Glutamatergic neuron (in vitro differentiated cells): ENCODE measurements around the gene SMIM32. TPM values are rescaled to one million over a fixed set of nuclear protein-coding genes. Genes with fewer than 3 reads are reported as not detected.

ENCODE experiments used
- DNase-seq: peaks from one replicate; pipeline ENCODE4 v3.0.0; 2022
- H3K27ac Mint-ChIP-seq: one replicate; pipeline ENCODE4 v1.8.0; 2020; ENCODE audit warnings: mild to moderate bottlenecking, mixed read lengths, inconsistent platforms; ENCODE audit not compliant: unreplicated experiment
- H3K27me3 Mint-ChIP-seq: one replicate; pipeline ENCODE4 v1.8.0; 2020; ENCODE audit warnings: mild to moderate bottlenecking, moderate library complexity, mixed read lengths, inconsistent platforms; ENCODE audit not compliant: unreplicated experiment
- H3K36me3 Mint-ChIP-seq: one replicate; pipeline ENCODE4 v1.8.0; 2020; ENCODE audit warnings: mild to moderate bottlenecking, mixed read lengths, inconsistent platforms; ENCODE audit not compliant: unreplicated experiment
- H3K4me1 Mint-ChIP-seq: one replicate; pipeline ENCODE4 v1.8.0; 2020; ENCODE audit warnings: mild to moderate bottlenecking, low read depth, mixed read lengths, inconsistent platforms; ENCODE audit not compliant: unreplicated experiment
- H3K4me3 Mint-ChIP-seq: one replicate; pipeline ENCODE4 v1.8.0; 2020; ENCODE audit warnings: mild to moderate bottlenecking, mixed read lengths, inconsistent platforms; ENCODE audit not compliant: unreplicated experiment
- H3K9me3 Mint-ChIP-seq: one replicate; pipeline ENCODE4 v1.8.0; 2020; ENCODE audit warnings: mild to moderate bottlenecking, moderate library complexity, mixed read lengths, inconsistent platforms; ENCODE audit not compliant: unreplicated experiment
- CTCF ChIP-seq: fragments of 200-600 bp; sonication (generic); IDR thresholded peaks from one replicate; pipeline ENCODE4 v1.5.0; 2021; ENCODE audit not compliant: partially characterized antibody, unreplicated experiment
- total RNA-seq: library from RNA; stranded (reverse); fragmentation: NEBNext Ultra II Directional; extraction: Animal tissue kit (Norgen Biotek cat#: 25700); gene quantifications from one replicate; pipeline ENCODE4 v1.2.1, GENCODE V29; 2021; ENCODE audit not compliant: unreplicated experiment

Gene SMIM32
- total RNA-seq, 1 donor from 2014 or later: not detected

- no peak for DNase-seq
- no peak for TF ChIP-seq CTCF
- Mint-ChIP-seq H3K4me3 (no peak overlapping the region), H3K36me3 (no peaks in the 10 kb centered on the region), H3K27ac (no peak overlapping the region), H3K9me3 (no peaks in the 10 kb centered on the region), H3K4me1 (peaks cover 4% of the 10 kb centered on the region), H3K27me3 (no peaks in the 10 kb centered on the region)
Measured at GRCh38 chr5:136145030-136145429, 47.9 kb downstream of the SMIM32 start.

GRCh38 chr5:136143763-136144162 is 49.2 kb downstream of the SMIM32 start:
- Mint-ChIP-seq H3K36me3 (no peaks in the 10 kb centered on the region), H3K4me3 (no peak overlapping the region), H3K27ac (no peak overlapping the region), H3K27me3 (peaks cover 3% of the 10 kb centered on the region), H3K9me3 (no peaks in the 10 kb centered on the region), H3K4me1 (peaks cover 2% of the 10 kb centered on the region)
- TF ChIP-seq CTCF: no peak
- no peak for DNase-seq

DNA sequence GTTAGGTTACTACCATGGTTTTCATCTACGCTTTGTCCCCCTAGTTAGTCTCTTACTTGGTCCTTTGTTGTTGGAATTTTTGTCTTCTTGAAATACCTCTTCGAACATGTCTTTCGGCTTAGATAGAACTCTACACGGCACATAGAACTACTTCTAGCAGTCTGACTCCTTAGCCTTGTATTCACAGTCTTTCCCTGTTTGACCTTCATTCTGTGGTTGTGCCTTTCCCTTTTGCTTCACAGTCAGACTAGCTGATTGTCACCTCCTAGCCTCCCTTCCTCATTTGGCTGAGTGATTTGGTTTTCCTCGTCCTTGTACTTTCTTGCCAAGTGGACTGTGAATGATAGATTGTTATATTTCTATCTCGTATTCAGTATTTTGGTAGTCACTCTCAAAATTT is 49.6 kb downstream of the SMIM32 start:
- Mint-ChIP-seq H3K27ac (no peak overlapping the region), H3K4me3 (no peak overlapping the region)
- no peak for TF ChIP-seq CTCF

DNA sequence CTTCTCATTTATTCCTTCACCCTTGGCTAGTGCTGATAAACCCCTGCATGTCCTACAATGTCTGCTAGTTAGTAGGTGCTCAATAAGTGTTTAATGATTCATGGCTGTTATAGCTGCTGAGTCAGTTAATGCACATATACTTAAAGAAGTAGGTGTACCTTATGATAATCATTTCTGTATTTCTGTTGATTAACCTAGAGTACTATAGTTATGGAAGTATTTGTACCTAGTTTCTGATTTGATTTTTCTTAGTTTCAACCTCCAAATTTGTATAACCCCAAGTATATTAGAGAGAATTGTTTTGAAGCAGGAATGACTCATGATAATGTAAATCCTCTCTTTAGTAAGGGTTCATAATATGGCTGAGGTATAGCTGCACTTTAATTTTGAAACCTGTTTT is 51.4 kb downstream of the SMIM32 start:
- no peak overlapping the region for H3K27ac Mint-ChIP-seq
- DNase-seq: no peak
- no peaks in the 10 kb centered on the region for H3K36me3 Mint-ChIP-seq
- peaks cover 7% of the 10 kb centered on the region for H3K4me1 Mint-ChIP-seq
- no peak for TF ChIP-seq CTCF
- no peaks in the 10 kb centered on the region for H3K9me3 Mint-ChIP-seq
- H3K4me3 Mint-ChIP-seq: no peak overlapping the region
- H3K27me3 Mint-ChIP-seq: peaks cover 3% of the 10 kb centered on the region

More for the DNA sequence above, 49.6 kb downstream of the SMIM32 start:
- H3K27me3 Mint-ChIP-seq: peaks cover 3% of the 10 kb centered on the region
- H3K36me3 Mint-ChIP-seq: no peaks in the 10 kb centered on the region
- H3K9me3 Mint-ChIP-seq: no peaks in the 10 kb centered on the region
- peaks cover 2% of the 10 kb centered on the region for H3K4me1 Mint-ChIP-seq
- DNase-seq: no peak

Other genes starting within 250 kb of the SMIM32 start
- not detected for gene LECT2, start 238.2 kb downstream of the SMIM32 start, total RNA-seq
- gene TGFBI, start 164.2 kb downstream of the SMIM32 start, total RNA-seq: 2.3 TPM
- 36.9 TPM for gene SMAD5, start 60.3 kb downstream of the SMIM32 start, total RNA-seq
- not detected for gene TRPC7, start 172.4 kb upstream of the SMIM32 start, total RNA-seq